ENCODE data around the gene EIF3L.

The EIF3L gene

GRCh38 chr22:37887584-37888378 lies 38.6 kb downstream of the EIF3L start:
- TF ChIP-seq CTCF (IDR thresholded peaks at IDR 0.05; ENCODE audit: low read depth, low read length, missing control alignments) = peak; percentile 10
- no peak for DNase-seq (ENCODE audit: low read depth)

DNA sequence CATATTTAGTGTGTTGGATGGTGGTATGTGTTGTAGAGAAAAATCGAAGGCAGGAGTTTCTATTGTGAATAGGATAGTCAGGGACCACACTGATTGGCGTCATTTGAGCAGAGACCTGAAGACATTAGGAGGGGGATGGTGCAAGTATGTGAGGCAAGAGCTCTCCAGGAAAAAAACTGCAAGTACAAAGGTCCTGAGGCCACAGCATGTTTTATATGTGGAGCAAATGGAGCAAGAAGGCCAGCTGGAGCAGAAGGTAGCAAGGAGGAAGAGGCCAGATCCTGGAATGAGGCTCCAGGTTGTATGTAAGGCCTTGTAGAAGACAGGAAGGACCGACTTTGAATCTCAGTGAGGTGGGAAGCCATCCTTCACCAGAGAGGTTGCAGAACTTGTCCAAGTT lies 42.7 kb downstream of the EIF3L start:
- TF ChIP-seq CTCF (IDR thresholded peaks at IDR 0.05; ENCODE audit: low read depth, low read length, missing control alignments) = no peak
- H3K4me3 ChIP-seq (ENCODE audit: low read depth, low read length) = no peak overlapping the region
- no peak for DNase-seq (ENCODE audit: low read depth)

More at GRCh38 chr22:37887584-37888378, 38.6 kb downstream of the EIF3L start:
- no peak overlapping the region for H3K4me3 ChIP-seq (ENCODE audit: low read depth, low read length)

DNA sequence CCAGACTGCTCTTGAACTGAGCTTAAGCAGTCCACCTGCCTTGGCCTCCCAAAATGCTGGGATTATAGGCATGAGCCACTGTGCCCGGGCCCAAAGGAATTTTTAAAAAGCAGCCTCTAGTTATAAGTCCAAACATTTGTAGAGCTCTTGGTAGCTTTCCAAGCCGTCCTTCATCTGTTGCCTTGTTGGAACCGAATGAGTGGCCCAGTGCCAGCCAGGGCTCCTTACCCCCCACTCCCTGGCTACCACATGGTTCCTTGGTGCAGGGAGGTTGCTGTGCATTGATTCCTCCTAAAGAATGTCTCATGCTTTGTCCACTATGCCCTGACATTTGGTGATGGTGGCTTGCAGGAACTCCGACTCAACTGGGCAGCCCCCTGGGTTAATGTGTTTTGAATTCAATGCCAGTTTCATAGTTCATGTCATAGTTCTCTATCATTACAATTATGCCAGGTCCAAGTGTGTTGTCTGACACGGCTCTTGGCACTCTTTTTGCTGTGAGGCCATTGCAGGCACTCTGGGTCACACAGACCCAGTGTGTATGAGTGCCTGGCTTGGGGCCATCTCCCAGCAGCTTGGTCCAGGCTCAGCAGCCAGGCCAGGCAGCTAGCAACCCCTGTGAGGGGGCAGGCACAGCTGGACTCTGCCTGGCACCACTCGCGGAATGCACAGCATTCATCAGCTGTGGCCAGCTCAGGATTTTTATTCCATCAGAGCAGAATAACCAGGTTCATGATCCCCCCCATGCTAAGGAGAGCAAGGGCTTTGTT lies 43.5 kb downstream of the EIF3L start:
- no peak overlapping the region for H3K4me3 ChIP-seq (ENCODE audit: low read depth, low read length)
- DNase-seq (ENCODE audit: low read depth) = no peak
- no peak for TF ChIP-seq CTCF (IDR thresholded peaks at IDR 0.05; ENCODE audit: low read depth, low read length, missing control alignments)

DNA sequence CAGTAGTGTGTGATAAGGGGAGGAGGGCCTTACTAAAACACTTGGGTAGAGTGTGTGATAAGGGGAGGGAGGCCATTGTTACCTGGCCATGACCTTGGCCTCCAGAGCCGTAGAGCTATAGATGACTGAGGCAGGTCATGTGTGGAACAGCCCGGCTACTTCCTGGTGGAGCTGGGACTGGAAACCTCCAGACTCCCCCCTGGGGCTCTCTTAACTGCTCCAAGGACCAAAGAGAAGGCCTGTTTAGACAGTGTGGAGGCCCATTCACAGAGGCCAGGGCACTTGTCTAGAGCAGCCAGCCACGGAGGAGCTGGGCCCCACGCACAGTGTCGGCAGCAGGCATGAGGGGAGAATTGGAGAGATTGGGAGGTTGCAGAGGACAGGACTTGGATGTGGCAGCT lies 44.4 kb downstream of the EIF3L start:
- no peak overlapping the region for H3K4me3 ChIP-seq (ENCODE audit: low read depth, low read length)
- no peak for DNase-seq (ENCODE audit: low read depth)
- TF ChIP-seq CTCF (IDR thresholded peaks at IDR 0.05; ENCODE audit: low read depth, low read length, missing control alignments) = no peak

DNA sequence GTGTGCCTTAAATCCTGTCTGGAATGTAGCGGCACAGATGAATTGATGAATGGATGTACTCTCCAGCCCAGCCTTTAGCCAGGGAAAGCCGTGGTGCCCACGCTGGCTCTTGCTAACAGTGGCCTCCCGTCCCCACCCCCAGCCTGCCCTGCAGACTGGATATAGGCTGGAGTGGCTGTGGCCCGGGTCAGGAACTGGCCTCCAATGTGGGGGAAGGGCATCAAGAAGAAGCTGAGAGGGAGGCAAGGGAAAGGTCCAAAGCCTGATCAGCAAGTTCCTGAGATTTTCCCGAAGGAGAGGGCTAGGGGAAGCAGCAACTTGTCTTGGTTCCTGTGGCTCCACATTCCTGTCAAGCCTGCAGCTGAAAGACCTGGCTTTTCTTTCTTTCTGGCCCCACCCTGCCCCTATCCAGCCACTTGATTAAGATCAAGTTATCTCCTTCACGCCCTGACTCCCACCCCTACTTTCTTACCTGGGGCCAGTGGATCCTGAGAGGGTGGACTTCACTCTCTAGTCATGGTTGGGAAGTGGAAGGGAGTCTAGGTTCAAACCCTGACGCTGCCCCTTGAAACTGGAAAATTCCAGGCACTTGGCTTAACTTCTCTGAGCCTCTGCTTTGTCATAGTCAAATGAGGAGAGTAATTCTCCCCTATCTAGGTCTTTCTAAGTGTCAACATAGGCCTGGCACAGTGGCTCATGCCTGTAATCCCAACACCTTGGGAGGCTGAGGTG lies 45.9 kb downstream of the EIF3L start:
- no peak for DNase-seq (ENCODE audit: low read depth)
- H3K4me3 ChIP-seq (ENCODE audit: low read depth, low read length) = no peak overlapping the region
- TF ChIP-seq CTCF (IDR thresholded peaks at IDR 0.05; ENCODE audit: low read depth, low read length, missing control alignments) = no peak

DNA sequence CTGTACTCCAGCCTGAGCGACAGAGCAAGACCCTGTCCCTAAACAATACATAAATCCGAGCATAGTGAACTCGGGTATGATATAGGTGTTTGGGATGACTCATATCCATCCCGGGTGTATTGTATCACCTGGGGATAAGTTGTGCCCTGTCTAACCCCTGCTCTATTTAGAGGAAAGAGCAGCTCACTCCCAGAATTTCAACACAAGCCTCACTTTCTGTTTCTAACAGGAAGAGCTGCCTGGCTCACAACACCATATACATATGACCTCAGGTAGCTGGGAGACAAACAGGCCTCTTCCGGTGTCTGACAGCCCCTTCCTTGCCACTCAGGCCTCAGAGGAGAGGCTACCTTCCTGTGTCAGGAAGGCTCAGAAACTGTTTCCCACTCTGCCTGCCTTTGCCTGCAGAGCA lies 47.0 kb downstream of the EIF3L start:
- TF ChIP-seq CTCF (IDR thresholded peaks at IDR 0.05; ENCODE audit: low read depth, low read length, missing control alignments) = no peak
- H3K4me3 ChIP-seq (ENCODE audit: low read depth, low read length) = no peak overlapping the region
- peak; percentile 39 for DNase-seq (ENCODE audit: low read depth)
